Astrocyte (in vitro differentiated cells and primary cell): ENCODE measurements around the gene FAM180A. TPM values are rescaled to one million over a fixed set of nuclear protein-coding genes. Genes with fewer than 3 reads are reported as not detected.

Source experiments
- DNase-seq: peaks from one replicate; pipeline ENCODE4 v3.0.0-alpha.2; 2010; ENCODE audit warnings: low read depth
- FAIRE-seq: peaks from 2 replicates; lab custom pipeline; 2011; peaks lifted over from hg19 to GRCh38; lab: Jason Lieb, UNC
- H2AFZ ChIP-seq: 2 replicates; pipeline ENCODE4 v1.6.0; 2012; ENCODE audit warnings: low read depth, low read length, inconsistent platforms
- H3K27ac ChIP-seq: 2 replicates; pipeline ENCODE4 v1.5.1; 2011; ENCODE audit warnings: low read depth, low read length, inconsistent platforms
- H3K27me3 ChIP-seq: 2 replicates; pipeline ENCODE4 v1.6.0; 2011; ENCODE audit warnings: low read length, inconsistent platforms; ENCODE audit not compliant: insufficient read depth
- H3K36me3 ChIP-seq: 2 replicates; pipeline ENCODE4 v1.5.1; 2011; ENCODE audit warnings: low read length, inconsistent platforms; ENCODE audit not compliant: insufficient read depth
- H3K4me1 ChIP-seq: 2 replicates; pipeline ENCODE4 v1.5.1; 2011; ENCODE audit warnings: low read length, inconsistent platforms; ENCODE audit not compliant: insufficient read depth
- H3K4me2 ChIP-seq: 2 replicates; pipeline ENCODE4 v1.6.0; 2012; ENCODE audit warnings: low read length, inconsistent platforms
- H3K4me3 ChIP-seq: 2 replicates; pipeline ENCODE4 v1.5.1; 2011; ENCODE audit warnings: low read depth, mild to moderate bottlenecking, low read length, inconsistent platforms; ENCODE audit not compliant: insufficient read depth
- H3K79me2 ChIP-seq: 2 replicates; pipeline ENCODE4 v1.6.0; 2012; ENCODE audit warnings: mild to moderate bottlenecking, low read length, inconsistent platforms; ENCODE audit not compliant: insufficient read depth
- H3K9ac ChIP-seq: 2 replicates; pipeline ENCODE4 v1.6.0; 2012; ENCODE audit warnings: mild to moderate bottlenecking, low read length, inconsistent platforms
- H3K9me3 ChIP-seq: 2 replicates; pipeline ENCODE4 v1.5.1; 2012; ENCODE audit warnings: low read depth, mild to moderate bottlenecking, low read length, inconsistent platforms; ENCODE audit not compliant: insufficient read depth
- H4K20me1 ChIP-seq: 2 replicates; pipeline ENCODE4 v1.6.0; 2012; ENCODE audit warnings: low read length, inconsistent platforms; ENCODE audit not compliant: insufficient read depth
- H3K27ac Mint-ChIP-seq: one replicate; pipeline ENCODE4 v1.8.0; 2021; ENCODE audit warnings: mild to moderate bottlenecking, mixed read lengths; ENCODE audit not compliant: unreplicated experiment
- H3K27me3 Mint-ChIP-seq: one replicate; pipeline ENCODE4 v1.8.0; 2021; ENCODE audit warnings: low read depth, mixed read lengths; ENCODE audit not compliant: unreplicated experiment
- H3K36me3 Mint-ChIP-seq: one replicate; pipeline ENCODE4 v1.8.0; 2021; ENCODE audit warnings: low read depth, mixed read lengths; ENCODE audit not compliant: unreplicated experiment
- H3K4me1 Mint-ChIP-seq: one replicate; pipeline ENCODE4 v1.8.0; 2021; ENCODE audit warnings: low read depth, mixed read lengths; ENCODE audit not compliant: unreplicated experiment
- H3K4me3 Mint-ChIP-seq: one replicate; pipeline ENCODE4 v1.8.0; 2021; ENCODE audit warnings: mild to moderate bottlenecking, moderate library complexity, mixed read lengths; ENCODE audit not compliant: unreplicated experiment
- H3K9me3 Mint-ChIP-seq: one replicate; pipeline ENCODE4 v1.8.0; 2021; ENCODE audit warnings: mild to moderate bottlenecking, mixed read lengths; ENCODE audit not compliant: unreplicated experiment
- CTCF ChIP-seq: IDR thresholded peaks from 2 replicates; pipeline ENCODE4 v1.5.1; 2011; ENCODE audit warnings: low read depth, mild to moderate bottlenecking, inconsistent platforms, low read length, moderate library complexity; ENCODE audit not compliant: insufficient read depth
- EZH2 ChIP-seq: IDR thresholded peaks from 2 replicates; pipeline ENCODE4 v1.6.1; 2012; ENCODE audit warnings: mild to moderate bottlenecking, low read length, inconsistent platforms; ENCODE audit not compliant: insufficient read depth
- total RNA-seq: library from RNA; stranded (reverse); gene quantifications from 2 replicates; pipeline ENCODE4 v1.2.1, GENCODE V29; 2021

FAM180A gene
- total RNA-seq, 1 donor from 2014 or later = not detected

GRCh38 chr7:135721198-135721820 lies 27.3 kb downstream of the FAM180A start:
- no peak overlapping the region for H3K27ac ChIP-seq
- peaks cover 3% of the 10 kb centered on the region for H3K4me1 Mint-ChIP-seq
- H3K9me3 Mint-ChIP-seq = no peaks in the 10 kb centered on the region
- H3K36me3 ChIP-seq = no peaks in the 10 kb centered on the region
- H3K27me3 Mint-ChIP-seq = peaks cover 8% of the 10 kb centered on the region
- TF ChIP-seq EZH2 = no peak
- no peak for TF ChIP-seq CTCF
- H3K36me3 Mint-ChIP-seq = no peaks in the 10 kb centered on the region
- no peak overlapping the region for H3K4me3 Mint-ChIP-seq
- H4K20me1 ChIP-seq = no peaks in the 10 kb centered on the region
- no peak for DNase-seq
- FAIRE-seq = no peak
- no peak overlapping the region for H3K4me3 ChIP-seq
- no peaks in the 10 kb centered on the region for H3K27me3 ChIP-seq
- no peaks in the 10 kb centered on the region for H3K9me3 ChIP-seq
- peaks cover 8% of the 10 kb centered on the region for H3K4me1 ChIP-seq
- H3K79me2 ChIP-seq = no peaks in the 10 kb centered on the region
- H3K9ac ChIP-seq = no peak overlapping the region
- H2AFZ ChIP-seq = no peak overlapping the region
- no peak overlapping the region for H3K4me2 ChIP-seq
- H3K27ac Mint-ChIP-seq = no peak overlapping the region

DNA sequence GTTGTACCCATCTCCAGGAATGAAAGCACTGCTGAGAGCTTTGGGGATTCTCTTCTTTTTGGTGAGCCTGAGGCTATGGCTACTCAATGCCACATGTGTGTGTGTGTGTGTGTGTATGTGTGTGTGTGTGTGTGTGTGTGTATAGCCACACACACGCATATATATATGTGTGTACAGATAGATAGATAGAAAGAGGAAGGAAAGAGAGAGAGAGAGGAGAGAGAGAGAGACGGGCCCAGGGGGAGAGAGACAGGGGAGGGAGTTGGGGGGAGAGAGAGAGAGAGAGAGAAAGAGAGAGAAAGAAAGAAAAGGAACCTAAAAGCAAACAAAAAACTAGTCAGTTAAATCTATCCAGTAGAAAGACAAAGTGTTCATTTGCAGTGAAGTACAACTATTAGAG lies 28.9 kb downstream of the FAM180A start:
- Histone ChIP-seq H3K4me1 (peaks cover 19% of the 10 kb centered on the region), H3K79me2 (no peaks in the 10 kb centered on the region), H3K36me3 (no peaks in the 10 kb centered on the region), H3K27ac (no peak overlapping the region), H3K9ac (no peak overlapping the region), H4K20me1 (no peaks in the 10 kb centered on the region), H2AFZ (no peak overlapping the region), H3K27me3 (no peaks in the 10 kb centered on the region), H3K4me2 (no peak overlapping the region), H3K9me3 (no peaks in the 10 kb centered on the region), H3K4me3 (no peak overlapping the region)
- FAIRE-seq (no peak), DNase-seq (no peak)
- no peaks in the 10 kb centered on the region for H3K36me3 Mint-ChIP-seq
- peaks cover 3% of the 10 kb centered on the region for H3K4me1 Mint-ChIP-seq
- no peak overlapping the region for H3K4me3 Mint-ChIP-seq
- no peaks in the 10 kb centered on the region for H3K9me3 Mint-ChIP-seq
- H3K27me3 Mint-ChIP-seq = peaks cover 2% of the 10 kb centered on the region
- TF ChIP-seq EZH2 (no peak), CTCF (no peak)
- no peak overlapping the region for H3K27ac Mint-ChIP-seq

DNA sequence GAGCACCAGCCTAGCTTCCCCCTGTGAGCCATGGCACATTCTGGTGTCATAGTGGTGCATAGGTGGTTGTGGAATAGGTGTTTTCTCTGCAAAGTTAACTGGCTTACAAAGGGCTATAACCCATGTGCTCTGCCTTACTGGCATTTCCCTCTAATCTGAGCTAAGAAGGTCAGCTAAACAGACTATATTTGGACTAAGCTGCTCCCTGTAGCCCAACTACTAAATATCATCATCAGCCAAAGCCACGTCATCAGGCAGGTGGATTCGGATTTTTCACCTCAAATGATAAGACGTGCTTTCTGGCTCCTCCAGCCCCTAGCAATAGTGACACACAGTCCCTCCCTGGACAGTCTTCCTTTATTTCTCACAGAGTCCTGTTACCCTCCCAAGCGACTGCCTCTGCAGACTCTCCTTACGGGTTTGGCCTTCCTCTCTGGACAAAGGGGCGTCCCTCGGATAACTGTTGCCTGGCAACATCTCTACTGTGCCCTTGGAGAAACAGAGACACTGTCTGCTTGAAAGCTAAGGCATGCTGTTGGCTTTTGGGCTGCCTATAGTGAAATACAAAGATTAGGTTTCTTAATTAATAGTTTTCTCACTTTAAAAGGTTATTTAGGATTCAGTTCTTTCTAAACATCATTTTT lies 29.7 kb downstream of the FAM180A start:
- H3K9me3 ChIP-seq = no peaks in the 10 kb centered on the region
- peaks cover 27% of the 10 kb centered on the region for H3K4me1 ChIP-seq
- no peak for FAIRE-seq
- H3K79me2 ChIP-seq = no peaks in the 10 kb centered on the region
- Mint-ChIP-seq H3K27me3 (peaks cover 2% of the 10 kb centered on the region), H3K9me3 (no peaks in the 10 kb centered on the region), H3K4me3 (no peak overlapping the region), H3K4me1 (peaks cover 8% of the 10 kb centered on the region), H3K36me3 (no peaks in the 10 kb centered on the region), H3K27ac (no peak overlapping the region)
- no peaks in the 10 kb centered on the region for H3K27me3 ChIP-seq
- H3K27ac ChIP-seq = no peak overlapping the region
- H4K20me1 ChIP-seq = no peaks in the 10 kb centered on the region
- TF ChIP-seq EZH2 = no peak
- TF ChIP-seq CTCF = no peak
- H3K4me2 ChIP-seq = no peak overlapping the region
- no peak overlapping the region for H3K9ac ChIP-seq
- H3K36me3 ChIP-seq = no peaks in the 10 kb centered on the region
- H2AFZ ChIP-seq = no peak overlapping the region
- no peak overlapping the region for H3K4me3 ChIP-seq
- DNase-seq = no peak
